Activated CD8-positive, alpha-beta memory T cell treated with anti-CD3 and anti-CD28 coated beads, Interleukin-2, amount 10 ng/mL, durations not matched to agents 7 days and 5 days (primary cell): ENCODE data around the gene SLC12A9. TPM values are rescaled to one million over a fixed set of nuclear protein-coding genes. Genes with fewer than 3 reads are reported as not detected.
"Not testable (repeated sequence)": the region's sequence is repeated elsewhere in the genome, so short reads cannot be mapped to it uniquely, and the experiment has no call there.

Experiments
- ATAC-seq: fragments of 150-1000 bp; cut with Tn5 transposase; one replicate; pipeline ENCODE4 v1.10.0; 2021; ENCODE audit warnings: moderate library complexity
- CTCF ChIA-PET: fragments of 350-600 bp; sonication (Branson Sonifier 250); formaldehyde crosslinking; loops from one replicate; lab custom pipeline; 2021; ENCODE audit warnings: antibody characterized with exemption; lab: Charles Lee
- DNase-seq: peaks from one replicate; pipeline ENCODE4 v3.0.0-alpha.2; 2020
- H3K27ac Mint-ChIP-seq: one replicate; pipeline ENCODE4 v1.8.0; 2021; ENCODE audit warnings: mild to moderate bottlenecking, mixed read lengths
- H3K27me3 Mint-ChIP-seq: one replicate; pipeline ENCODE4 v1.8.0; 2021; ENCODE audit warnings: mixed read lengths
- H3K36me3 Mint-ChIP-seq: one replicate; pipeline ENCODE4 v1.8.0; 2021; ENCODE audit warnings: mild to moderate bottlenecking, mixed read lengths
- H3K4me1 Mint-ChIP-seq: one replicate; pipeline ENCODE4 v1.8.0; 2021; ENCODE audit warnings: mixed read lengths
- H3K4me3 Mint-ChIP-seq: one replicate; pipeline ENCODE4 v1.8.0; 2021; ENCODE audit warnings: mild to moderate bottlenecking, moderate library complexity, mixed read lengths
- H3K9me3 Mint-ChIP-seq: one replicate; pipeline ENCODE4 v1.8.0; 2022; ENCODE audit warnings: low read depth, mixed read lengths
- total RNA-seq, 2 experiments: library from RNA; stranded (reverse); gene quantifications; one replicate each; pipeline ENCODE4 v1.2.3, GENCODE V29; 2021

The SLC12A9 gene
- total RNA-seq, 2 experiments from 2014 or later, result 28.6 to 30.1 TPM

DNA sequence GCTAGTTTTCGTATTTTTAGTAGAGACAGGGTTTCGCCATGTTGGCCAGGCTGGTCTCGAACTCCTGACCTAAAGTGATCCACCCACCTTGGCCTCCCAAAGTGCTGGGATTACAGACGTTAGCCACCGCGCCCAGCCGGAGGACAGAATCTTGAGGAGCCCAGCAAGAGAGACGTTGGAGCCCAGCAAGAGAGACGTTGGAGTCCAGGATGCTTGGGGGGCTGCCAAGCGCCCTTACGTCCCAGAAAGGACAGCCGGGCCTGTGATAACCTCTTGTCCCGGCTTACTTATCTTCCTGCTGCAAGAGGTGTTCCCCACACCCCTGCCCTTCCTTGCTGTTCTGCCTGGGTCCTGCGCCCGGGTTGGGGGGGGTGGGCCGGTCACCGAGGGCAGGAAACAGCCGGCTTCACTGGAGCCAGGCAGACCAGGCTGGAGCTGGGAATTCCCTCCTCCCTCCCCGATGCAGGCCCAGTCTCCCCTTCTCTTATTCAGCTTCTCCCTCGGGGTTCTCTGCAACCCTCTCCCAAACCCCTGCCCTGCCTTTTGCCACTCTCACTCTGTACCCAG, 23.3 kb upstream of the SLC12A9 start:
- H3K4me1 Mint-ChIP-seq, result peaks cover 14% of the 10 kb centered on the region
- no peak overlapping the region for H3K4me3 Mint-ChIP-seq
- ATAC-seq (no peak), DNase-seq (no peak)
- peaks cover 44% of the 10 kb centered on the region for H3K27me3 Mint-ChIP-seq
- no peak overlapping the region for H3K27ac Mint-ChIP-seq
- CTCF ChIA-PET, result no interaction called here
- no peaks in the 10 kb centered on the region for H3K9me3 Mint-ChIP-seq
- H3K36me3 Mint-ChIP-seq, result no peaks in the 10 kb centered on the region

DNA sequence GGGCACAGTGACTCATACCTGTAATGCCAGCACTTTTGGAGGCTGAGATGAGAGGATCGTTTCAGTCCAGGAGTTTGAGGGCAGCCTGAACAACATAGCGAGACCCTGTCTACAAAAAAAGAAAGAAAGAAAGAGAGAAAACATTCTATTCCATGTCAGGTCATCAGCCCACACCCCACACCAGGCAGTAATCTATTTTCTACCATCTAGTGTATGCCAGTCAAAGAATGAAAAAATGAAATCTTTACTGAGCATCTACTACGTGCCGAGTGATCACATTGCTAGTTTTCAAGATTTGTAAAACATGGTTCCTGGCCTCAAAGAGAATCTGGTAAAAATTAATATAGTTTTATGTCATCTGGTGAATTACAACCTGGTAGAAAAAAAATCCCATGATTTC, 22.1 kb upstream of the SLC12A9 start:
- H3K4me1 Mint-ChIP-seq, result peaks cover 14% of the 10 kb centered on the region
- no peaks in the 10 kb centered on the region for H3K36me3 Mint-ChIP-seq
- DNase-seq (no peak), ATAC-seq (no peak)
- CTCF ChIA-PET, result no interaction called here
- no peaks in the 10 kb centered on the region for H3K9me3 Mint-ChIP-seq
- H3K27ac Mint-ChIP-seq, result no peak overlapping the region
- H3K4me3 Mint-ChIP-seq, result no peak overlapping the region
- H3K27me3 Mint-ChIP-seq, result peaks cover 42% of the 10 kb centered on the region

- no peaks in the 10 kb centered on the region for H3K36me3 Mint-ChIP-seq
- H3K4me1 Mint-ChIP-seq, result peaks cover 14% of the 10 kb centered on the region
- no peak overlapping the region for H3K27ac Mint-ChIP-seq
- H3K27me3 Mint-ChIP-seq, result peaks cover 29% of the 10 kb centered on the region
- DNase-seq (no peak), ATAC-seq (no peak)
- no peaks in the 10 kb centered on the region for H3K9me3 Mint-ChIP-seq
- CTCF ChIA-PET, result interaction anchor here (7.0 kb wide), 1 partner anchor 19 kb away, joined by 38 read pairs; the partner anchor contains the start of gene SLC12A9
- H3K4me3 Mint-ChIP-seq, result no peak overlapping the region
These were observed 20.3 kb upstream of the SLC12A9 start for GRCh38 chr7:100832281-100832633.

DNA sequence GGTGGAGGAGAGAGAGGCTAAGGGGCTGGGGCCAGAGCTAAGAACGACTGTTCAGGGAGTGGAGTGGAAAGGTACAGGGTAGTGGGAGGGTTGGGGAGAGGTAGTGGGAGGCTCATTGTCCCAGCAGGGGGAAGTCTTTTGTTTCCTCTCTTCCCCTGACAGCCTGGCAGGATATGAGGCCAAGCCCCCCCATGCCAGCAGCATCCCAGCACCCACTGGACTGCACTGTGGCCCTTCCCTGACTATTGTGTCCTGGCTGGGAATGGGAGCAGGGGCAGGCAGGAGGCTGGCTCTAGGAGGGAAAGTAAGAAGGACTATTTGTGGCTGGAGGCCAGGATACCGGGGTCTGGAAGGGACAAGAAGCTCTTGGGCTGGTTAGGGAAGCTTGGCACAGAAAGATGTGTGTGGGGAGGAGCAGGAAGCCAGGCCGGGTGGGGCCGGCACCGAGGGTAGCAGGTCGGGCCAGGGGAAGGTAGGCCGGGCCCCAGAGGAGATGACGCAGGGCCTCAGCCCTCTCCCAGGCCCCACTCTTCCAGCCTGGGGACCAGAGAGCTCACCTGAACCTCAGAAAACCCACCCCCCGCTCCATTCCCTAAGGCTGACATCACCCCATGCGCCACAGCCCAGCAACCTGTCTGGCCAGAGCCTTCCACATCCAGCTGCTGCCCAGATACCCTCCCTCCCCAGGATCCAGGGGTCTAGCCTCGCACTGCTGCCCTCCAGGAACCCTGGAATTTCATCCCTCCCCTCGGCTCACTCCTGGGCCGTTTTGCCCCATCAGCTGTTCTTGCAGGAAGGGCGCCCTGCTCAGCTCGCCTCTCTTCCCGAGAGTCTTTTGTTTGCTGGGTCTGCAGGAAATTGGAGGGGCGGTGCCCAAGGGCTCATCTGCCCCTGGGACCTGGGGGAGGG, 16.4 kb upstream of the SLC12A9 start:
- no peaks in the 10 kb centered on the region for H3K9me3 Mint-ChIP-seq
- no peaks in the 10 kb centered on the region for H3K27me3 Mint-ChIP-seq
- CTCF ChIA-PET, result interaction anchor here (0.6 to 7.0 kb wide), 4 partner anchors 15 to 1039 kb away, joined by 3 to 38 read pairs (median 3); partner anchors contain the start of genes POP7, SLC12A9 and SRRT
- H3K27ac Mint-ChIP-seq, result no peak overlapping the region
- H3K4me3 Mint-ChIP-seq, result no peak overlapping the region
- no peak for ATAC-seq
- H3K4me1 Mint-ChIP-seq, result peaks cover 22% of the 10 kb centered on the region
- DNase-seq, result no peak
- no peaks in the 10 kb centered on the region for H3K36me3 Mint-ChIP-seq

- CTCF ChIA-PET, result interaction anchor here (0.6 to 7.0 kb wide), 3 partner anchors 14 to 1040 kb away, joined by 3 to 38 read pairs (median 3); partner anchors contain the start of genes POP7 and SLC12A9
- Mint-ChIP-seq H3K36me3 (no peaks in the 10 kb centered on the region), H3K4me3 (peak overlapping the region; percentile 59), H3K9me3 (no peaks in the 10 kb centered on the region), H3K4me1 (peaks cover 22% of the 10 kb centered on the region), H3K27me3 (no peaks in the 10 kb centered on the region), H3K27ac (peak overlapping the region; percentile 63)
- no peak for DNase-seq
- ATAC-seq, result no peak
These were observed 15.8 kb upstream of the SLC12A9 start for GRCh38 chr7:100836812-100837098.

DNA sequence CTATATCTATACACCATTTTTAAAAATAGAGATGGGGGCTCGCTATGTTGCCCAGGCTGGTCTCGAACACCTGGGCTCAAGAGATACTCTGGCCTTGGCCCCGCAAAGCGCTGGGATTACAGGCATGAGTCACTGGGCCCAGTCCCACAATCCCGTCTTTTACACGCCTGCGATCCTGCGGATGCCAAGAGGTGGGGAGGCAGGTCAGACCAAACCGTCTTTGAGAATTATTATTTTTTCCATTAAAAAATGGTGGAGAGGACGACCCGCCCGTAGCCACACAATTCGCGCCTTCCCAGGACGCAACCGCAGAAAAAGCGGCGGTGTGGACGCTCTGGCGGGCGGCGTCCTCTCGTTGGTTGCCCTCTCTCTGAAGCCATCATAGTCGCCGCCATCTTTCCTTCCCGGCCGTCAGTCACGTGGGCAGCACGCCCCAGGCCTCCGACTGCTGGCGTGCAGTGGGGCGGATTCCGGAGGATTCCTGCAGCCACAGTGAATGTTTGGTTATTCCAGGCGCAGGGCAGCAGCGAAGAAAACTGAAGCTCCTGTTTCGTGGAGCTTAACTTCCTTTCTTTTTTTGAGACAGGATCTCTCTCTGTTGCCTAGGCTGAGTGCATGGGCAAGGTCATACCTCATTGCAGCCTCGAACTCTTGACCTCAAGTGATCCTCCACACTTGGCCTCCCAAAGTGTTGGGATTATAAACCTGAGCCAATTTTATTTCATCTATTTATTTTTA, 15.2 kb upstream of the SLC12A9 start:
- Mint-ChIP-seq H3K9me3 (no peaks in the 10 kb centered on the region), H3K36me3 (no peaks in the 10 kb centered on the region), H3K4me1 (peaks cover 22% of the 10 kb centered on the region), H3K27me3 (no peaks in the 10 kb centered on the region), H3K27ac (peak overlapping the region; percentile 63), H3K4me3 (peak overlapping the region; percentile 59)
- DNase-seq (peak; percentile 81), ATAC-seq (peak; percentile 94)
- CTCF ChIA-PET, result interaction anchor here (1.1 to 7.0 kb wide), 2 partner anchors 14 to 132 kb away, joined by 3 to 38 read pairs; partner anchors contain the start of genes POP7 and SLC12A9

DNA sequence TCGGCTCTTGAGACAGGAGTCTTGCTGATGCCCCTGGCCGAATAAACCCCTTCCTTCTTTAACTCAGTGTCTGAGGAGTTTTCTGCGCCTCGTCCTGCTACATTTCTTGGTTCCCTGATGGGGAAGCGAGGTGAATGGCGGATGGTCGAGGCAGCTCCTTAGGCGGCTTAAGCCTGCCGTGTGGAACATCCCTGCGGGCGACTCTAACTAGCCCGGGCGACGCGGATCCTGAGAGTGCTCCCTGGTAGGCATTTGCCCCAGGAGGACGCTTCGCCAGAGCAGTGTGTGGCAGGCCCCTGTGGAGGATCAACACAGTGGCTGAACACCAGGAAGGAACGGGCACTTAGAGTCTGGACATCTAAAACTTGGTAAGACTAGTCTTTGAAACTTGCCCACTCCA, 13.2 kb upstream of the SLC12A9 start:
- ATAC-seq, result no peak
- Mint-ChIP-seq H3K4me3 (no peak overlapping the region), H3K27ac (no peak overlapping the region), H3K4me1 (peaks cover 22% of the 10 kb centered on the region), H3K36me3 (no peaks in the 10 kb centered on the region), H3K9me3 (no peaks in the 10 kb centered on the region), H3K27me3 (no peaks in the 10 kb centered on the region)
- no peak for DNase-seq
- CTCF ChIA-PET, result interaction anchor here (0.5 to 2.0 kb wide), 2 partner anchors 13 to 219 kb away, joined by 4 read pairs; partner anchors contain the start of gene SLC12A9

DNA sequence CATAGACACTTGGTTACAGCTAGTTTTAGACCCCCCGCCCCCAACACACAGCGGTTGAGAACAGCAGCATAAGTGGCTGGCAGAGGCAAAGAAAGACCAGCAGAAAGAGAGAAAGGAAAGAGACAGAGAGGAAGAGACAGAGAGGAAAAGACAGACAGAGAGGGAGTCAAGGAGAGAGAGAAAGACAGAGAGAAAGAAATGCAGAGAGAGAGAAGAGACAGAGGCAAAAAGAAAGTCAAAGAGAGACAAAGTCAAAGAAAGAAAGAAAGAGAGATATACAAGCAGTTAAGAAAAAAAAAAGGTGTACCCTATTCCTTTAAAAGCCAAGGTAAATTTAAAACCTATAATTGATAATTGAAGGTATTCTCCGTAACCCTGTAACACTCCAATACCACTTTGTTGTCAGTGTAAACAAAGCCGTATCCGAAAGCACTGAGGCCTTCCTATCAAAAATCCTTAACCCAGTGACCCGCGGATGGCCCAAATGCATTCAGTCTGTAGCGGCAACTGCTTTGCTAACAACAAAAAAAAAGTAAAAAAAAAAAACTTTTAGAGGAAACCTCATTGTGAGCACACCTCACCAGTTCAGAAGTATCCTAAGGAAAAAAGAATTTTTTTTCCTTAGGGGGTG, 11.9 kb upstream of the SLC12A9 start:
- CTCF ChIA-PET, result interaction anchor here (2.0 kb wide), 1 partner anchor 12 kb away, joined by 4 read pairs; the partner anchor contains the start of gene SLC12A9
- no peak overlapping the region for H3K27ac Mint-ChIP-seq

GRCh38 chr7:100847360-100847759, 5.2 kb upstream of the SLC12A9 start:
- DNase-seq (no peak), ATAC-seq (no peak)
- H3K27ac Mint-ChIP-seq, result no peak overlapping the region
- H3K4me1 Mint-ChIP-seq, result peaks cover 6% of the 10 kb centered on the region
- no peaks in the 10 kb centered on the region for H3K36me3 Mint-ChIP-seq
- no peaks in the 10 kb centered on the region for H3K9me3 Mint-ChIP-seq
- H3K27me3 Mint-ChIP-seq, result no peaks in the 10 kb centered on the region
- CTCF ChIA-PET, result interaction anchor here (7.9 kb wide), 1 partner anchor 45 kb away, joined by 155 read pairs; no protein-coding TSS in a partner anchor
- H3K4me3 Mint-ChIP-seq, result no peak overlapping the region

More for the DNA sequence above, 11.9 kb upstream of the SLC12A9 start:
- H3K4me1 Mint-ChIP-seq, result peaks cover 21% of the 10 kb centered on the region
- no peak overlapping the region for H3K4me3 Mint-ChIP-seq
- H3K36me3 Mint-ChIP-seq, result no peaks in the 10 kb centered on the region
- DNase-seq, result no peak
- ATAC-seq, result no peak
- H3K9me3 Mint-ChIP-seq, result no peaks in the 10 kb centered on the region
- no peaks in the 10 kb centered on the region for H3K27me3 Mint-ChIP-seq

DNA sequence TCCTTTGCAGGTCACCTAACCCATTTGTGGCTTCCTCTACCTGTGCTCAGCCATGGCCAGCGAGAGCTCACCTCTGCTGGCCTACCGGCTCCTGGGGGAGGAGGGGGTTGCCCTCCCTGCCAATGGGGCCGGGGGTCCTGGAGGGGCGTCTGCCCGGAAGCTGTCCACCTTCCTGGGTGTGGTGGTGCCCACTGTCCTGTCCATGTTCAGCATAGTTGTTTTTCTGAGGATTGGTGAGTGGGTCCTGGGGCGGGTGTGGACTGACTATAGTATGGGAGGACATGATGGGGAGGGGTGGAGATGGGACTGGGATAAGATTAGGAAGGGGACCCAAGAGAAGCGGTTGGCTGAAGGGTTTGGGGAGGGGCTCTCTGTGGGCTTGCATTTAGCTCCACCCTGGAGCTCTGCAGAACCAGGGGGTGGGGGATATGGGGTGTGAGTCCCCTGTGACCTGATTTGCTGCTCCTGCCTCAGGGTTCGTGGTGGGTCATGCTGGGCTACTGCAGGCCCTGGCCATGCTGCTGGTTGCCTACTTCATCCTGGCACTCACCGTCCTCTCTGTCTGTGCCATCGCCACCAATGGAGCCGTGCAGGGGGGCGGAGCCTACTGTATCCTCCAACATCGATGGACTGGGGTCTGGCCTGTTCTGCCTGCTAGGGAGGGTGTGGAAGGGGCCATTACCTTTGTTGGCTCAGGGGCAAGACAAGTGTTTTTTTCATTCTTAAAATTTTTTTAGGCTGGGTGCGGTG, 1.8 kb downstream of the SLC12A9 start:
- H3K4me3 Mint-ChIP-seq, result peak overlapping the region; percentile 89
- H3K27me3 Mint-ChIP-seq, result no peaks in the 10 kb centered on the region
- H3K27ac Mint-ChIP-seq, result no peak overlapping the region
- peaks cover 21% of the 10 kb centered on the region for H3K4me1 Mint-ChIP-seq
- ATAC-seq (no peak), DNase-seq (no peak)
- H3K36me3 Mint-ChIP-seq, result peaks cover 5% of the 10 kb centered on the region
- H3K9me3 Mint-ChIP-seq, result no peaks in the 10 kb centered on the region
- CTCF ChIA-PET, result interaction anchor here (2.5 to 7.9 kb wide), 3 partner anchors 52 to 161 kb away, joined by 11 to 155 read pairs (median 105); partner anchors contain the start of gene POP7

DNA sequence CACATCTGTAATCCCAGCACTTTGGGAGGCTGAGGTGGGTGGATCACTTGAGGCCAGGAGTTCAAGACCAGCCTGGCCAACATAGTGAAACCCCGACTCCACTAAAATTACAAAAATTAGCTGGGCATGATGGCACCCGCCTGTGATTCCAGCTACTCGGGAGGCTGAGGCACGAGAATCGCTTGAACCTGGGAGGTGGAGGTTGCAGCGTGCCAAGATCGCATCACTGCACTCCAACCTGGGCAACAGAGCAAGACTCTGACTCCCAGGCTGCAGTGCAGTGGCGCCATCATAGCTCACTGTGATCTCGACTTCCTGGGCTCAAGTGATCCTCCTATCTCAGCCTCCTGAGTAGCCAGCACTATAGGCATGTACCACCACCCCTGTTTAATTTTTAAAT, 2.4 kb downstream of the SLC12A9 start:
- Mint-ChIP-seq H3K36me3 (peaks cover 10% of the 10 kb centered on the region), H3K4me1 (peaks cover 21% of the 10 kb centered on the region)
- not testable (repeated sequence) for DNase-seq, H3K27me3 Mint-ChIP-seq, H3K9me3 Mint-ChIP-seq, H3K27ac Mint-ChIP-seq, ATAC-seq, H3K4me3 Mint-ChIP-seq
- CTCF ChIA-PET, result interaction anchor here (6.6 to 7.9 kb wide), 2 partner anchors 52 to 148 kb away, joined by 105 to 155 read pairs; partner anchors contain the start of gene POP7

GRCh38 chr7:100855515-100855914, 3.0 kb downstream of the SLC12A9 start:
- H3K27me3 Mint-ChIP-seq, result no peaks in the 10 kb centered on the region
- no peak for DNase-seq
- H3K9me3 Mint-ChIP-seq, result no peaks in the 10 kb centered on the region
- peaks cover 21% of the 10 kb centered on the region for H3K4me1 Mint-ChIP-seq
- no peak overlapping the region for H3K27ac Mint-ChIP-seq
- no peak for ATAC-seq
- peaks cover 13% of the 10 kb centered on the region for H3K36me3 Mint-ChIP-seq
- H3K4me3 Mint-ChIP-seq, result no peak overlapping the region
- CTCF ChIA-PET, result interaction anchor here (6.6 kb wide), 1 partner anchor 149 kb away, joined by 105 read pairs; the partner anchor contains the start of gene POP7
